Measurements from ENCODE around the gene DPYD.

Gene DPYD

GRCh38 chr1:97834899-97835298 is 85.9 kb downstream of the DPYD start:
- Histone ChIP-seq H3K9me3 (replicated peaks; ENCODE audit: insufficient read depth, low read length) (no peaks in the 10 kb centered on the region), H3K4me3 (ENCODE audit: low read length) (no peak overlapping the region), H2AFZ (ENCODE audit: low read length) (no peak overlapping the region), H3K79me2 (ENCODE audit: low read length) (no peaks in the 10 kb centered on the region), H3K36me3 (replicated peaks; ENCODE audit: insufficient read depth, low read length) (no peaks in the 10 kb centered on the region), H3K9ac (ENCODE audit: low read length) (no peak overlapping the region), H3K4me2 (ENCODE audit: low read depth, low read length) (no peak overlapping the region), H3K4me1 (ENCODE audit: low read length) (no peaks in the 10 kb centered on the region), H3K27ac (ENCODE audit: low read length) (no peak overlapping the region), H3K9me2 (replicated peaks; ENCODE audit: insufficient read depth, low read length) (no peaks in the 10 kb centered on the region), H3K27me3 (replicated peaks; ENCODE audit: insufficient read depth, low read length) (no peaks in the 10 kb centered on the region), H3F3A (ENCODE audit: insufficient read depth, low read length) (no peaks in the 10 kb centered on the region), H4K20me1 (ENCODE audit: insufficient read depth, low read length) (no peaks in the 10 kb centered on the region)
- TF ChIP-seq CTCF (IDR thresholded peaks at IDR 0.05; ENCODE audit: low read length) (no peak), EZH2 (optimal IDR thresholded peaks at IDR 0.05; ENCODE audit: low read depth, low read length) (no peak), EZH2phosphoT487 (IDR thresholded peaks at IDR 0.05; ENCODE audit: low read length) (no peak)
- DNase-seq: no peak

- Histone ChIP-seq H3K4me1 (ENCODE audit: low read length) (no peaks in the 10 kb centered on the region), H2AFZ (ENCODE audit: low read length) (no peak overlapping the region), H3K27me3 (replicated peaks; ENCODE audit: insufficient read depth, low read length) (no peaks in the 10 kb centered on the region), H3F3A (ENCODE audit: insufficient read depth, low read length) (no peaks in the 10 kb centered on the region), H3K9me3 (replicated peaks; ENCODE audit: insufficient read depth, low read length) (no peaks in the 10 kb centered on the region), H3K27ac (ENCODE audit: low read length) (no peak overlapping the region), H3K9me2 (replicated peaks; ENCODE audit: insufficient read depth, low read length) (no peaks in the 10 kb centered on the region), H3K4me2 (ENCODE audit: low read depth, low read length) (no peak overlapping the region), H3K36me3 (replicated peaks; ENCODE audit: insufficient read depth, low read length) (no peaks in the 10 kb centered on the region), H4K20me1 (ENCODE audit: insufficient read depth, low read length) (no peaks in the 10 kb centered on the region), H3K9ac (ENCODE audit: low read length) (no peak overlapping the region), H3K79me2 (ENCODE audit: low read length) (no peaks in the 10 kb centered on the region), H3K4me3 (ENCODE audit: low read length) (no peak overlapping the region)
- DNase-seq: no peak
- TF ChIP-seq CTCF (IDR thresholded peaks at IDR 0.05; ENCODE audit: low read length): no peak
- TF ChIP-seq EZH2phosphoT487 (IDR thresholded peaks at IDR 0.05; ENCODE audit: low read length): no peak
- TF ChIP-seq EZH2 (optimal IDR thresholded peaks at IDR 0.05; ENCODE audit: low read depth, low read length): no peak
These were observed 87.0 kb downstream of the DPYD start for GRCh38 chr1:97833881-97834280.

GRCh38 chr1:97832481-97832880 is 88.4 kb downstream of the DPYD start:
- Histone ChIP-seq H3K4me2 (ENCODE audit: low read depth, low read length) (no peak overlapping the region), H3K4me3 (ENCODE audit: low read length) (no peak overlapping the region), H4K20me1 (ENCODE audit: insufficient read depth, low read length) (no peaks in the 10 kb centered on the region), H2AFZ (ENCODE audit: low read length) (no peak overlapping the region), H3F3A (ENCODE audit: insufficient read depth, low read length) (no peaks in the 10 kb centered on the region), H3K27me3 (replicated peaks; ENCODE audit: insufficient read depth, low read length) (no peaks in the 10 kb centered on the region), H3K27ac (ENCODE audit: low read length) (no peak overlapping the region), H3K4me1 (ENCODE audit: low read length) (no peaks in the 10 kb centered on the region), H3K36me3 (replicated peaks; ENCODE audit: insufficient read depth, low read length) (no peaks in the 10 kb centered on the region), H3K9me2 (replicated peaks; ENCODE audit: insufficient read depth, low read length) (no peaks in the 10 kb centered on the region), H3K9ac (ENCODE audit: low read length) (no peak overlapping the region), H3K9me3 (replicated peaks; ENCODE audit: insufficient read depth, low read length) (no peaks in the 10 kb centered on the region), H3K79me2 (ENCODE audit: low read length) (no peaks in the 10 kb centered on the region)
- TF ChIP-seq EZH2phosphoT487 (IDR thresholded peaks at IDR 0.05; ENCODE audit: low read length): no peak
- no peak for TF ChIP-seq CTCF (IDR thresholded peaks at IDR 0.05; ENCODE audit: low read length)
- no peak for TF ChIP-seq EZH2 (optimal IDR thresholded peaks at IDR 0.05; ENCODE audit: low read depth, low read length)
- DNase-seq: no peak
